ENCODE results near the gene RGS6.

RGS6 gene

GRCh38 chr14:71942904-71943694 lies 10.9 kb downstream of the RGS6 start:
- 39% methylated on average over 4 of the region's 4 CpGs for WGBS
- Histone ChIP-seq H3K27ac (ENCODE audit: low read length, poor library complexity, severe bottlenecking) (no peak overlapping the region), H3K9me3 (ENCODE audit: control insufficient read depth, low read length) (peaks cover 8% of the 10 kb centered on the region)

GRCh38 chr14:71943695-71944018 lies 11.4 kb downstream of the RGS6 start:
- Histone ChIP-seq H3K4me1 (ENCODE audit: control insufficient read depth, insufficient read depth, low read depth, low read length) (no peaks in the 10 kb centered on the region), H3K9me3 (ENCODE audit: control insufficient read depth, low read length) (peaks cover 12% of the 10 kb centered on the region), H3K4me2 (ENCODE audit: low read length, poor library complexity, severe bottlenecking) (no peak overlapping the region), H3K27me3 (ENCODE audit: control insufficient read depth in 1 of 2, insufficient read depth in 1 of 2, low read length in 2 of 2) (no peaks in the 10 kb centered on the region), H3K36me3 (ENCODE audit: control insufficient read depth in 1 of 2, insufficient read depth in 2 of 2, low read depth in 1 of 2, low read length in 2 of 2) (no peaks in the 10 kb centered on the region), H3K4me3 (ENCODE audit: insufficient read depth in 1 of 2, low read depth in 1 of 2, low read length in 2 of 2) (no peak overlapping the region), H3K14ac (ENCODE audit: low read length in 2 of 2) (no peak overlapping the region), H3K79me1 (replicated peaks; ENCODE audit: low read length, poor library complexity, severe bottlenecking) (no peaks in the 10 kb centered on the region), H2BK12ac (ENCODE audit: low read length in 2 of 2) (no peak overlapping the region), H2AFZ (ENCODE audit: low read depth, low read length) (no peak overlapping the region), H3K18ac (ENCODE audit: low read depth in 1 of 2, low read length in 2 of 2) (no peak overlapping the region), H4K91ac (ENCODE audit: low read length) (no peak overlapping the region), H3K4ac (ENCODE audit: low read depth in 1 of 2, low read length in 2 of 2) (no peak overlapping the region), H2BK5ac (ENCODE audit: low read depth, low read length, poor library complexity, severe bottlenecking) (no peak overlapping the region), H2BK120ac (ENCODE audit: low read depth, low read length) (no peak overlapping the region), H3K23ac (ENCODE audit: low read length in 2 of 2) (no peak overlapping the region), H2AK5ac (ENCODE audit: low read length, severe bottlenecking) (no peak overlapping the region), H2BK15ac (ENCODE audit: low read depth, poor library complexity, severe bottlenecking) (no peak overlapping the region), H3K27ac (ENCODE audit: low read length, poor library complexity, severe bottlenecking) (no peak overlapping the region), H3K9ac (ENCODE audit: low read length) (no peak overlapping the region), H4K8ac (ENCODE audit: low read length) (no peak overlapping the region)
- DNase-seq: no peak
- WGBS: no CpG with 5 or more reads among the region's 1 CpG

More at GRCh38 chr14:71942904-71943694, 10.9 kb downstream of the RGS6 start:
- H3K4me3 ChIP-seq (ENCODE audit: insufficient read depth in 1 of 2, low read depth in 1 of 2, low read length in 2 of 2): no peak overlapping the region
- H3K9ac ChIP-seq (ENCODE audit: low read length): no peak overlapping the region
- H2BK15ac ChIP-seq (ENCODE audit: low read depth, poor library complexity, severe bottlenecking): no peak overlapping the region
- H3K4me1 ChIP-seq (ENCODE audit: control insufficient read depth, insufficient read depth, low read depth, low read length): no peaks in the 10 kb centered on the region
- no peaks in the 10 kb centered on the region for H3K36me3 ChIP-seq (ENCODE audit: control insufficient read depth in 1 of 2, insufficient read depth in 2 of 2, low read depth in 1 of 2, low read length in 2 of 2)
- no peak overlapping the region for H3K23ac ChIP-seq (ENCODE audit: low read length in 2 of 2)
- H2BK12ac ChIP-seq (ENCODE audit: low read length in 2 of 2): no peak overlapping the region
- no peak for DNase-seq
- no peak overlapping the region for H3K4me2 ChIP-seq (ENCODE audit: low read length, poor library complexity, severe bottlenecking)
- no peaks in the 10 kb centered on the region for H3K79me1 ChIP-seq (replicated peaks; ENCODE audit: low read length, poor library complexity, severe bottlenecking)
- no peak overlapping the region for H2AK5ac ChIP-seq (ENCODE audit: low read length, severe bottlenecking)
- no peak overlapping the region for H3K4ac ChIP-seq (ENCODE audit: low read depth in 1 of 2, low read length in 2 of 2)
- H2BK120ac ChIP-seq (ENCODE audit: low read depth, low read length): no peak overlapping the region
- no peak overlapping the region for H2AFZ ChIP-seq (ENCODE audit: low read depth, low read length)
- H4K91ac ChIP-seq (ENCODE audit: low read length): no peak overlapping the region
- no peak overlapping the region for H3K18ac ChIP-seq (ENCODE audit: low read depth in 1 of 2, low read length in 2 of 2)
- no peak overlapping the region for H2BK5ac ChIP-seq (ENCODE audit: low read depth, low read length, poor library complexity, severe bottlenecking)
- no peaks in the 10 kb centered on the region for H3K27me3 ChIP-seq (ENCODE audit: control insufficient read depth in 1 of 2, insufficient read depth in 1 of 2, low read length in 2 of 2)
- H4K8ac ChIP-seq (ENCODE audit: low read length): no peak overlapping the region
- H3K14ac ChIP-seq (ENCODE audit: low read length in 2 of 2): no peak overlapping the region

DNA sequence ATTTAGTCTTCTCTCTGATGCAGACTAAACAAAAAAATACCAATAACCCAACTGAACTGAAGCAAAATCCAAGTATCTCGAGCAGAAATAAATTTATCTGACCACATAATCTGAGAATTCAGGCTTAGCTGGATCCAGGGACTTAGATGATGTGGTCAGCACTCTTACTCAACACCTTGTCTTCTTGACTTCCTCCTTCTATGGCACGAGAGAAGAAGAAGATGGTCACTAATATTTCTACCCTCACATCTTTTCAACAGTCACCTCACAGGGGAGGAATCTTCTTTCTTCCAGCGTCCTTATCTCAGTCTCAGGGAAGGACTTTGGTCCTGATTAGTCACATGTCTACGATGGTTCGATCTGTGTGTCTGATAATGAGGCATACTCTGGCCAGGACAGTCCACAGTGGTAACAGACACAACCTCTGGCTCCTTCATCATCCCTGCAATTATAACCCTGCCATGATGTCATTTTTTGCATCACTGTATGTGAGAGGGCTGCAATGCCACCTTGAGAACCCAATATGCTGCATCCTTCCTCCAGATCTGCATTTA lies 15.8 kb downstream of the RGS6 start:
- no peak overlapping the region for H3K4ac ChIP-seq (ENCODE audit: low read depth in 1 of 2, low read length in 2 of 2)
- no peak overlapping the region for H3K18ac ChIP-seq (ENCODE audit: low read depth in 1 of 2, low read length in 2 of 2)
- H3K14ac ChIP-seq (ENCODE audit: low read length in 2 of 2): no peak overlapping the region
- H4K8ac ChIP-seq (ENCODE audit: low read length): no peak overlapping the region
- H3K23ac ChIP-seq (ENCODE audit: low read length in 2 of 2): no peak overlapping the region
- H4K91ac ChIP-seq (ENCODE audit: low read length): no peak overlapping the region
- peaks cover 8% of the 10 kb centered on the region for H3K9me3 ChIP-seq (ENCODE audit: control insufficient read depth, low read length)
- no peaks in the 10 kb centered on the region for H3K36me3 ChIP-seq (ENCODE audit: control insufficient read depth in 1 of 2, insufficient read depth in 2 of 2, low read depth in 1 of 2, low read length in 2 of 2)
- no peak overlapping the region for H3K9ac ChIP-seq (ENCODE audit: low read length)
- no peak overlapping the region for H3K27ac ChIP-seq (ENCODE audit: low read length, poor library complexity, severe bottlenecking)
- no peak for DNase-seq
- H3K4me2 ChIP-seq (ENCODE audit: low read length, poor library complexity, severe bottlenecking): no peak overlapping the region
- H2AFZ ChIP-seq (ENCODE audit: low read depth, low read length): no peak overlapping the region
- 63% methylated on average over 5 of the region's 5 CpGs for WGBS
- no peaks in the 10 kb centered on the region for H3K4me1 ChIP-seq (ENCODE audit: control insufficient read depth, insufficient read depth, low read depth, low read length)
- no peak overlapping the region for H2BK12ac ChIP-seq (ENCODE audit: low read length in 2 of 2)
- H3K79me1 ChIP-seq (replicated peaks; ENCODE audit: low read length, poor library complexity, severe bottlenecking): no peaks in the 10 kb centered on the region
- H3K27me3 ChIP-seq (ENCODE audit: control insufficient read depth in 1 of 2, insufficient read depth in 1 of 2, low read length in 2 of 2): no peaks in the 10 kb centered on the region
- no peak overlapping the region for H2BK120ac ChIP-seq (ENCODE audit: low read depth, low read length)
- H2AK5ac ChIP-seq (ENCODE audit: low read length, severe bottlenecking): no peak overlapping the region
- no peak overlapping the region for H3K4me3 ChIP-seq (ENCODE audit: insufficient read depth in 1 of 2, low read depth in 1 of 2, low read length in 2 of 2)
- H2BK15ac ChIP-seq (ENCODE audit: low read depth, poor library complexity, severe bottlenecking): no peak overlapping the region
- H2BK5ac ChIP-seq (ENCODE audit: low read depth, low read length, poor library complexity, severe bottlenecking): no peak overlapping the region

DNA sequence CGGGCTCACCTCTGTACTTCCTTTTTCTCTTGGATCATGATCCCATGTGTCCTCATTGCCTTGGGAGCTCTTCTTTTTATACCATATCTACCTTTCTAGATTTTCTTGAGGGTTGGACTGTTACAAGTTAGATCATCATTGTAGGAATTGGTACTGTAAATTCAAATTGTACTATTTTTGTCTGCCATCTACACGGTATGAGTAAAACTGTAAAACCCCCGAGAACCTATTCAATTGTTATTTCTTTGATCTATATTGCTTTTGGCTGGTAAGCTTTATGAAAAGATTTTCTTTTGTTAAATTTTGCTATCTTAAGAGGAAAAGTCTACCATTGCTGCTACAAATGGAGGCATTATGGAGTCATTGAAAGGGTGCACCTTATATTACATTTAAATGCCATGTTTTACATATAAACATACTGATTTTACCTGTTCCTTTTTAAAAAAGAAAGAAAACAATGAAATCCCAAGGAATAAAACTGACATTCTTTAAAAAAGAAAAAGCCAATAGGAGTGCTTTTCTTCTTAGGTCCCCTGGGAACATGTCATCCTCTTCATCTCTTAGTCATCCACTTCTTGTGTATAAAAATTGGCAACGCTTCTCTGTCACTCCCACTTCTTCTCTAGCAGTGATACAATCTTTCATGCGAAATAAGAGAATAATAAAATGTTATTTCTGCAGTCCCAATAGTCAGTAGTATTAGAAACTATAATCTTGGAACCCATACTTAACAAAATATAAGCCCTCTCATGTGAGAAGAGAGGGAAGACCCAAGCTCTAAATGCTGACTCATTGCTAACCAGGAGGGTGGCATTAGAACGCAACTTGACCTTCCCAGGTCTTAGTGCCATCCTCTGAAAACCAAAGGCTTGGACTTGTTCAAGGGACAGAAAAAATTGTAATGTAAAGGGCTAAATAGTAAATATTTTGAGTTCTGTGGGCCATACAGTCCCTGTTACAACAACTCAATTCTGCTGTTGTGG lies 20.4 kb downstream of the RGS6 start:
- no peak overlapping the region for H3K18ac ChIP-seq (ENCODE audit: low read depth in 1 of 2, low read length in 2 of 2)
- H4K8ac ChIP-seq (ENCODE audit: low read length): no peak overlapping the region
- no peaks in the 10 kb centered on the region for H3K36me3 ChIP-seq (ENCODE audit: control insufficient read depth in 1 of 2, insufficient read depth in 2 of 2, low read depth in 1 of 2, low read length in 2 of 2)
- no peak overlapping the region for H2AFZ ChIP-seq (ENCODE audit: low read depth, low read length)
- H2BK15ac ChIP-seq (ENCODE audit: low read depth, poor library complexity, severe bottlenecking): no peak overlapping the region
- no peak overlapping the region for H2BK120ac ChIP-seq (ENCODE audit: low read depth, low read length)
- H3K14ac ChIP-seq (ENCODE audit: low read length in 2 of 2): no peak overlapping the region
- H2AK5ac ChIP-seq (ENCODE audit: low read length, severe bottlenecking): no peak overlapping the region
- no peak overlapping the region for H4K91ac ChIP-seq (ENCODE audit: low read length)
- H3K4me1 ChIP-seq (ENCODE audit: control insufficient read depth, insufficient read depth, low read depth, low read length): no peaks in the 10 kb centered on the region
- no peak overlapping the region for H3K9ac ChIP-seq (ENCODE audit: low read length)
- no peaks in the 10 kb centered on the region for H3K27me3 ChIP-seq (ENCODE audit: control insufficient read depth in 1 of 2, insufficient read depth in 1 of 2, low read length in 2 of 2)
- DNase-seq: no peak
- no peaks in the 10 kb centered on the region for H3K79me1 ChIP-seq (replicated peaks; ENCODE audit: low read length, poor library complexity, severe bottlenecking)
- no peak overlapping the region for H3K4me3 ChIP-seq (ENCODE audit: insufficient read depth in 1 of 2, low read depth in 1 of 2, low read length in 2 of 2)
- no peak overlapping the region for H2BK5ac ChIP-seq (ENCODE audit: low read depth, low read length, poor library complexity, severe bottlenecking)
- no peak overlapping the region for H3K4ac ChIP-seq (ENCODE audit: low read depth in 1 of 2, low read length in 2 of 2)
- H2BK12ac ChIP-seq (ENCODE audit: low read length in 2 of 2): no peak overlapping the region
- no peak overlapping the region for H3K23ac ChIP-seq (ENCODE audit: low read length in 2 of 2)
- no peak overlapping the region for H3K4me2 ChIP-seq (ENCODE audit: low read length, poor library complexity, severe bottlenecking)
- 87% methylated on average over 1 of the region's 6 CpGs for WGBS
- peaks cover 8% of the 10 kb centered on the region for H3K9me3 ChIP-seq (ENCODE audit: control insufficient read depth, low read length)
- H3K27ac ChIP-seq (ENCODE audit: low read length, poor library complexity, severe bottlenecking): no peak overlapping the region
